ENCODE results near the gene ARHGAP27.
A peak's percentile ranks its signal among the peaks of the same experiment; 100 is the strongest.

Gene ARHGAP27

DNA sequence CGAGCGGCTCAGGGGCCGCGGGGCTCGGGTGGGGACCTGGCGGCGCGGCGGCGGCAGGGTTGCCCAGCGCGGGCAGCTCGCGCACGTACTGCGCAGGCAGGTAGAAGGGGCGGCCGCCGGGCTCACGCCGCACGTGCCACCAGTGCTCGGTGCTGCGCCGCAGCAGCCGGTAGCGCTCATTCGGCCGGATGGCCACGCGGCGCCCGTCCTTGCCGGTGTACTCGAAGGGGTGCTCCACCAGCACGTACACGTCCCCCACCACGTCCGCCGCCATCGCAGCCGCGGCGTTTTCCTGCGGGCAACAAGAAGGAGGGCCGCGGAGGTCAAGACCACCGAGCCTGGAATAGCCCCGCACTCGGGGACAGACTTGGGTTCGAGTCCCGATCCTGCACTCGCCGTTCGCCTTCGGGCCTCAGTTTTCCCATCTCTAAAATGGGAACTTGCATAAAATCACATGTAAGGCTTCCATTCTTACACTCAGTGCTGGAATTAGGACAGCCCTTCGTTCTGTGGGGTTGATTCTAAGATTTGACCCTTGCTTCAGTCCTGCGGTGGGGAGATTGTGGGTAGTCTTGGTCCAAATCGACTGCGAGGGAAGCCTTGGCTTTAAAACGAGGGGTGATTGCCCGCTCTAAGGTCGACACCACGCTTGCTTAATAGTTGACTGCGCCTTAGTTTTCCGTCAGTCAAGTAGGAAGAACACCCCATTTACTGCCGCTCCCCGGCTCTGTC, 2.5 kb downstream of the ARHGAP27 start:
- DNase-seq = no peak

DNA sequence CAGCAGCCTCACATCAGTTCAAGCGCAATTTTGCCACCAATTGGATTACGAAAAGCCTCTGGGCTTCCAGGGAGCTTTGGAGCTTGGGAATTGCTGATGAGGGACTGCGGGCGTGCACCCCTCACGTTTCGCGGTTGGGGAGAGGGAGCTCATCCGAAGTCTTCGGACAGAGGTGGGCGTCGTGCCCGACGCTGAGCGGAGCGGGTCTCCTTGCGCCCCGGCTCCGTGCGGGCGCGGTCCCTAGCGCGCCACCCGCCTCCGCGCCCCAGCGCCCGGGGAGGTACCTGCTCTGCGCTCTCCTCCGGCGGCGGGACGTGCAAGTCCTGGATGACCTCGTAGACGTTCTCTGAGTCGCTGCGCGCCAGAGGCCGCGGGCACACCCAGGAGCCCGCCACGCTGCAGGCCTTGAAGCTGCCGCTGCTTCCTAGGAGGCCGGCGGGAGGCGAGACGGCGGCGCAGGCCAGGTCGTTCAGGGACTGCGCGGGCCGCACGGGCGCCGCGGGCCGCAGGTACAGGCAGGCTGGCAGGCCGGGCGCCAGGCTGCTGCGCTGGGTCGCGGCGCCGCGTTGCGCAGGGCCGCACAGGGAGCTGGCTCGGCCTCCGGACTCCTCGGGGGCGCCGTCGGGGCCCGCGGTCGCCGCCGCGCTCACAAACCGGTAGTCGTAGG, 3.2 kb downstream of the ARHGAP27 start:
- no peak for DNase-seq

DNA sequence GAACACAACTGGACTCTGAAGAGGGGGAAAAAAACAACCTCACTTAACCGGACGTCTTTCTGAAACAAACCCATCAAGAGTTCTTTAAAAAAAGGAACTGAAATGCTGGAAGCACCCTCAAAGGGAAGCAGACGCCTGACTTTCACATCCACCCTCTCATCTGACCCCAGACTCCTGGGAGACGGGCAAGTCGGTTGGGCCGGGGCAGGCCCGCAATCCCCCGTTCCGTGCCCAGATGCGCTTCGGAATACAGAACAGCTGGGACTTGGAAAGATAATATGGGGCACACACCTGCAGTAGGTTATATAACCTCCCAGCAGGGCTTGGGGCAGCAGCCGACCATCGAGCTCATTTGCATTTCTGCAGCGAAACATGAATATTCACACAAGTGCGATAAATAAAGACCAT, 3.7 kb downstream of the ARHGAP27 start:
- DNase-seq = no peak

DNA sequence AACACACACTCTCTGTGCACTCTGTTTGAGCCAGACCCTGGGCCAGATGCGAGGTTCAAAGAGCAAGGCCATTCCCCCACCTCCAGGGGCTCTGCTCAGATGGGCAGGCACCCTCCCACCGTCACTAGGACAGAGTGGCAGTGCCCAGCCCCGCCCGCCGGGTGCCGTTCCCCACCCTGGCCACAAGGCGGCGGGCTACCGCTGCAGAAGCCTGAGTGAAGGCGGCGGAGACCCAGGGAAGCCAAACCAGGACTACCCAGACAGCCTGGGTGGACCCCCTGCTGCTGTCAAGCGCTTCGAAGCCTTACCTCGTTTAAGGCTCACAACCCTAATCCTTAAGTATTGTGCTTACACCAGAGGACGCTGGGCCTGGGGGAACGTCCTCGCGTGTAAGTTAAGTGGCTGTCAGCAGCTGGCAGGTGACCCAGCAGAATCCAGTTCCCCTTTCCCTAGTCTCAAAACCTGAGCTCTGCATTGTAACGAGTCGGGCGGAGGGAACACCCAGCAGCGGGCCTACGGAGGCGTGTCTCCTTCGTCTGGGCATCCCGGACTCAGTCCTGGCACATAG, 4.5 kb downstream of the ARHGAP27 start:
- peak; percentile 54 to 87 (median 71) for DNase-seq

DNA sequence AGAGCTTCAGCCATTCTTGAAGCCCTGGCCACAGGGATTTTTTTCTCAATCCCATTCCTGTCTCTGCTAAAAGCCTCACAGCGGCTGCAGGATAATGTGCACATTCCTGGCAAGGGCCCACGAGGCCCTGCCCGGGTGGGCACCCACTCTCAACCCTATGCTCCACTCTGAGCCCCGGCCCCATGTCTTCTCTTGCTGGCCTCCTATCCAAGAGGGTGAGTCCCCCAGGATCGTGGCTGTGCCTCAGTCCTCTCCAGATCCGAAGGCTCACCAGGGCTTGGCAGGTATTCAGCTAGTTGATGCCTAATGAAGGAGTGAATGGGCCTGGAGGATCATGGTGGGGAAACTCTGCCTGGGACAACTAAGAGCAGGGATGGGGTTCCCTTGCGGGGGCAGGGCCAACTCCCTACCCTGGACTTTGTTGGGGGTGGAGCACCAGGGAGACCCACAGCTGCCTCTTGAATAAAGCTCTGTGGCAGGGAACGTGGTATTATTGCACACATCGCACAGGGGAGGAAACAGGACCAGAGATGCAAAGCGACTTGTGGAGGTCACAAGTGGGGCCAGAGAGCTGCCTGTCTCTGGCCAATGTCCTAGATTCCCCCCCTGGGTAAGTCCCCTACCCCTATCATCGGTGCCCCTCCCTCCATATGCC, 5.4 kb downstream of the ARHGAP27 start:
- no peak for DNase-seq

DNA sequence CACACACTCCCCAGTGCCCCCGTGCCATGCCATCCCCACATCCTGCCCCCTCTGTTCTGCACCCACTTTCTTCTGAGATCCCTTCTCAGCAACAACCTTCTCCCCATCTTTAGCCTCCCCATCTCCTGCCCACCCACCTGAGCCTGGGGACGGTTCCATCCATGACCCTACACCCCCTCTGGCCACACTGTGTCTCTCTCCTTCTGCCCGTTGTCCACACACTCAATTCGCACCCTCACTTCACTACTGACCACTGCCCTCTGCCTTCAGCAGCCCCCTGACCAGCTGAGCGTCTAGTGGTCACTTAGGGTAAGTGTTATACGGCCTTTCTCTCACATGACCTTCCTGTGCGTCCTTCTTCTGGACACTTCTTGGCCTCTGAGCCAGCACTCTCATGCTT, 6.1 kb downstream of the ARHGAP27 start:
- no peak for DNase-seq

DNA sequence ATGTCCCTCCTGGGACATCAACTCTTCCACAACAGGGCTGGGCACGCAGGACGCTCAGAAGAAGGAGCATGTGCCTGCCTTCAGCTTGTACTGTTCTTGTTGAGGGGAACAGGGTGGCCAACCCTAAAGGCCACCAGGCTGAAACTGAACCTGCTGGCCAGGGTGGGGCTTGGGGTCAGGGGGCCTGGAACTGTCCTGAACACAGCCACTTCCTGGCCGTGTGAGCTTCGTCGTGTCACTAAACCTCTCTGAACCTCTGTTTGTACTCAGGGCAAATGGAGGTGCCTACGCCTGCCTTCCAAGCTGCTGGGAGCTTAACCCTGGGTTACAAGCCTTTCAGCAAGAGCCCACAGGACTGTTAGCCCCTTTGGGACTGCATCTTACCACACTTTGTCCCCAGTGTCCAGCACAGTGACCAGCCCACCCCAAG, 6.7 kb downstream of the ARHGAP27 start:
- no peak for DNase-seq

DNA sequence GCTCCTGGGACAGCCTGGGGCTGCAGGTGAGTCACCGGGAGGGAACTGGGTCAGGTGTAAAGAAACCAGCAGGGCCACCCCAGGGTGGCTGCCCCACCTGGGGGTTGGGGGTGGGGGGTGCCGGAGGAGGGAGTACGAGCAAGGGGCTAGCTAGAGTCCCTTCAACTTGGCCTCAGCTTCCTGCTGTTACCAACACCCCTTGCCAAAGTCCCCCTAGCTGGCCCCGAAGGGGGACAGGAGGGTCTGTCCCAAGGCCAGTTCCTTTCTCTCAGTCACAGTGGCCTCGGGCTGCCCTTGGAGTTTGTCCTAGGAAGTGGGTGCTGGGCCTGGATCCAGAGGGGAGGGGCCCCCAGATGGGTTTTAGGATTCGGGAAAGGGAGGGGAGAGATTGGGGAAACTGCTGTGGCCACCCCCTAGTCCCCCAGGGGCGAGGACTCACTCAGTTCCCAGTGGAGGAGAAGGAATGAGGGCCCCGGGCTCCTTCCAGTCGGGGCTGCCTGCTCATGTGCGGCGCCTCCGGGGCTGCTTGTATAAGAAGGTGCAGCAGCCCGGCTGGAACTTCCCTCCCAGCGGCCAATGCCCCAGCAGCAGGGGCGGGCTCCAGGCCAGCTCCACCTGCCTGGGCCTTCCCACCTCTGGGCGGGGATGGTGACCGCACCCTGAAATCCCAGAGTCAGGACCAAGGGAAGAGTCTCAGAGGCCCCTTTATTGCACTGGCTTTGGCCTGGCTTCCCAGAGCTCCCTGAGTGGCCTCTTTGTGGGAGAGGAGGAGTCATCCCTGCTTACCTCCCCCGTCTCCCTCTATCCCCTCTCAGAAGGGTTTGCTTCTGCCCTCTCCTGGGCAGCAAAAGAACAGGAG, 7.3 kb downstream of the ARHGAP27 start:
- DNase-seq = no peak

DNA sequence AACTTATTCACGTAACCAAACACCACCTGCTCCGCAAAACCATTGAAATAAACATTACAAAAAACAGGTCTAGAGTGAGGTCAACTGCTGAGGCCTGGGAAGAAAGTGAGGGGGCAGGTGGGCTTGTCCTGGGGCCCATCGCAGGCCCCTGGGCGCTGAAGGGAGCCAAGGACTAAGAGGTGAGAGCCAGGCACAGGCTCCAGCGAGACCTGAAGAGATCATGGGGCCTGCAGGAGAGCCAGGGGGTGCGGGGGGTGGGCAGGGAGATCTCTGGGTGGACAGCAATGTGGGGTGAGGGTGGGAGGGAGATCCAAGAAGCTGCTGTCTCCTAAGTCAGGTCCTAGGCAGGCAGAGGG, 7.9 kb downstream of the ARHGAP27 start:
- DNase-seq = no peak

DNA sequence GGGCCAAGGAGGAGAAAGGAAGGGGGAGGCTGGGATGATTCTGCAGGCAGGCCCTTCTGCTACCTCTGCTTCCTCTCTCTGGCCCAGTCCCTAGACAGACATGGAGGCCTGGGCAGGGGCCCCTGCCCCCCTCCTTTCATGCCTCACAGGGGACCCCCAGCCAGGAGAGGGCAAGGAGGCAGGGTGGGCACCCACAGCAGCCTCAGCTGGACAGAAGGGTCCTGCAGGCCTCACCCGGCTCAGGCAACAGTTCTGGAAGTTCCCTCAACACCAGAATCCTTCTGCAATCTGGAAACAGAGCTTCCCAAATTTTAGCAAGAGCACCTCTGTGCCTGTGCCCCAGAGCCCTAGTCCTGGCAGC, 8.7 kb downstream of the ARHGAP27 start:
- no peak for DNase-seq

DNA sequence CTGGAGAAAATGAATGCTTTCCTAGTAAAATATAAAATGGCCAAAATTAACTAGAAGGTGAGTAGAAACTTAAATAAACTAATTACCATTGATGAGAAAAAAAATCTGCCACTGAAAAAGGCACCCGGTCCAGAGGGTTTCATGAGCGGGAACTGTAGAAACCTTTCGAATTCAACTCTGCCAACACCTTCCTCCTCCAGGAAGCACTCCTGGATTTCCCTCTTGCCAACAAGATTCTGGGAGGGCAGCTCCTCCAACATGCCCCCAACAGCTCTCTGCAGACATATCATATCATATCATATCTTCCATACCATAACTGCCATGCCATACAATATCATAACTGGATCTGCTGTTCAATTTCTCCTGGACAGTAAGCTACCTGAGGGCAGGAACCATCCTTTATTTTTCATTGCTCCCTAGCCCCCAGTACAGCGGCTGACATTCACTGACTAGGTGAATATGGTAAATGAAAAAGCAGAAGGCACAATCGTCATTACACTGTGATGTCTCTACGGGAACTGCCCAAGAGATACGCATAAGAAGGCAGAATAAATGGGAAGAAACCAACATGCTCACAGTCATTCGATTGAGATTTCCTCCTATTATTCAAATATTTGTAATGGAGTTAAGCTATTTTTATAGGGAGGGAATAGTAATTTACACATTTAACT, 9.2 kb downstream of the ARHGAP27 start:
- no peak for DNase-seq

DNA sequence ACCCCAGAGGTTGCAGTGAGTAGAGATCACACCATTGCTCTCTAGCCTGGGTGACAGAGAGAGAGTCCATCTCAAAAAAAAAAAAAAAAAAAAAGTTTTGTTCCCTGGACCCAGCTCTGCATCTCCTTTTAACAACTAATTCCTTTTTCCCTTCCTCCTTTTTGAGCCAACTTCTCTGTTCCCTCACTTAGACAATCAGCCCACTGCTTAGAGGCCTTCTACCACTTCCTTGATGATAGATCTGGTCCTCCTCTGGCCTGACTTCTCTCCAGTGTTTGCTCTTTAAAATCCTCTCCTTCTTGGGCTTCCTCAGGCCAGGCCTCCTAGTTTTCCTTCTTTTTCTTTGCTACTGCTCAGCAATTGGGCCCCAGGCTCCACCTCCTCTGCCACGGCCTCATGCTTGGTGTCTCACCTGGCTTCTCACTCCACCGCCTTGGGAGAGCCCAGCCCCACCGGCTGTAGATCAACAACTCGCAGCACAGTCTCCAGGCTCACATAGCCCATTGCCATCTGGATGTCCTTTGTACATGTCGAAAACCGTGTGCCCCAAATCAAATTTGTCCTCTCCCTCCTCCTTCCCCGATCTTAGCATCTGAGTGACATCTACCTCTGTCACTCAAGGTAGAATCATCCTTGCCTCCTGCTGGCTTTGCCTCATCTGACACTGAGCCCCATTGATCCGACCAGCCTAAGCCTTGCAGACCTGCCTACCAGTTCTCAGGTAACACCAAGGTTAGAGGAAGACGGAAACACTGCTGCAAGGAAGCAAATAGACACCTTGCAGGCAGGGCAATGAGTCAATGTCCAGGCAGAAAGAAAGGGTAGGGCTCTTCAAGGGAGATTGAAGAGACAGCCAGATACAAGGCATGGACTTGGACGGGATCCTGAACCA, 17.4 kb downstream of the ARHGAP27 start:
- no peak for DNase-seq

DNA sequence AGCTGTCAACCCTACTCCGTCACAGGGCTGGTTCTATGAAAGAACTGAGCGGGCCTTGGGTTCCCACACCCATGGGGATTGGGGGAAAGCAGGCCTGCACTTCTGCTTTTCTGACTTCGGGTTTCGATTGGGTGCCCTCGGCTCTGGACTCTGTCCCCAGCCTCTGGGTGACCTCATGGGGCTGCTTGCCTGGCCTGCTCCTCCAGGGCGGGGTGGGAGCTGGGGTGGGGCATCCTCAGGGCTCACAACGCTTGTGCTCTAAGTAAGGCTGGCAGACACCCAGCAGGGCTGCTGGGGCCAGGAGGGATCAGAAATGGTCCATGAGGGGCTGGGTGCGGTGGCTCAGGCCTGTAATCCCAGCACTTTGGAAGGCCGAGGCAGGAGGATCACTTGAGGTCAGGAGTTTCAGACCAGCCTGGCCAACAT, 19.2 kb downstream of the ARHGAP27 start:
- DNase-seq = no peak

DNA sequence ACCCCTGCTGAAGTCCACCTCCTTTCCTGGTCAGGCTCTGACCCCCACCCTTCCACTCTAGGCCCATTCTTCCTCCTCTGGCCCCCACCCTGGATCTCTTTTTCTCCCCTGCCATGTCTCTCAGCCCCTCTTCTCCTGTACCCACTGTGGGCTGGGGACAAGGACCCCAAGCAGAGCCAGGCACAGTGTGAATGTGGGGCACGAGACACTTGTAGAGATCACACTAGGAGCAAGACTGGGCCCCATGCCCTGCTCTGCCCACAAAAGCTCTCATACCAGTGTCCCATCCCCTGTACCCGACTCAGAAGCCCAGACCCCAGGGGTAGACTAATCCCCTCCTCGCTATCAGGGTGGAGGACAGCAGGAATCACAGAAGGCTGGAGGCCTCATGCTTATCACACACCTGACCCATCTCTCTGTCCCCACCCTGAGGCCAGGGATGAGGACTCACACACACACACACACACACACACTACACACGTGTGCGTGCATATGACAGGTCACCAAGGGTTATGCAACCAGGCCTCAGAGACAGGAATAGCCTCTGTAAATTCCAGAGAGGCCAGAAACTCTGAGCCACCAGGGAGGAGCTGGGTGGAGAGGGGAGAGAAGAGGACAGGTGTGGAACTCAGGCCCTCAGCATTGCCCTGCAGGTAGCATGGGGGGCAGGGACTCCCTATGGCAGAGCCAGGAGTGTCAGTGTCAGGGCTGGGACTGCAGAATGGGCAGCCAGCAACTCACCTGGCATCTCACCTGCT, 21.1 kb downstream of the ARHGAP27 start:
- no peak for DNase-seq

DNA sequence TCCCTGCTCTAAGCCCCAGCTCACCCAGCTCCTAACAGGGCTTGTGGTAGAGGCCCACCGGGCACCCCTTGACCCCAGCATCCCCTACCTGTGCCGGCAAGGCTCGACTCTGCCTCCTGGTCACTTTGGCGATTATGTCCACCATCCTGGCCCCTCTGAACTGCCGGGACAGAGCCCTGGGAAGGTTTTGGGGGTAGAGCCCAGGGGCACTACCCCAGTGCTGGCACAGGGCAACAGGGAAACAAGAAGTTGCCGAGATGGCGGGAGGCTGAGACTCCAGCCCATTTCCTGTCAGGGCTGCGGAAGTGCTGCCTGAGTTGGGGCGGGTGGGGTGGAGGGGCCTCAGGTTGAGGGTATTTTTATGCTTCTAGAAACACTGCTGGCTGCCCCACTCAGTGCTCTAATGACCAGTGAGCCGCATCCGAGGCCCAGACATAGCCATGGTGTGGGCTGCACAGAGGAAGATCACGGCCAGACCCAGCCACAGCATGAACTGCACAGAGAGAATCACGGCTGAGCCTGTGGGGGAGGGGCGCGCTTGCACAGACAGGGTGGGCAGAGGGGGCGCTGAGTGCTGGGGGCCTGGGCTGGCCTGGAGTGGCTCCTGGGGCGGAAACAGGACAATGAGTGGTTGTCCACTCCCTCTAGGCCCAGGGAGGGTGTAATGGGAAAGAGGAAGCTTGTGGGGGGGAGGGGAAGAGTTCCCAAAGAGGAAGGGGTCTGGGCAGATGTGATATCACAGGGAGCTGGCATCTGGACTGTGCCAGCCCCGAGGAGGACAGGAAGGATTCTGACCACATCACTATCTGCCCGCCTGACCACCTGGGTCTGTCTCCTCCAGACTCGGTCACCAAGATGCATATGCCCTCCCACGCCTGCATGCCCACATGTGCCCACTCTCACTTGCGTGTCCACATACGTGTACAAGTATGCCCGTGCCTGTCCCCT, 22.3 kb downstream of the ARHGAP27 start:
- DNase-seq = peak; percentile 25 to 68 (median 48)

DNA sequence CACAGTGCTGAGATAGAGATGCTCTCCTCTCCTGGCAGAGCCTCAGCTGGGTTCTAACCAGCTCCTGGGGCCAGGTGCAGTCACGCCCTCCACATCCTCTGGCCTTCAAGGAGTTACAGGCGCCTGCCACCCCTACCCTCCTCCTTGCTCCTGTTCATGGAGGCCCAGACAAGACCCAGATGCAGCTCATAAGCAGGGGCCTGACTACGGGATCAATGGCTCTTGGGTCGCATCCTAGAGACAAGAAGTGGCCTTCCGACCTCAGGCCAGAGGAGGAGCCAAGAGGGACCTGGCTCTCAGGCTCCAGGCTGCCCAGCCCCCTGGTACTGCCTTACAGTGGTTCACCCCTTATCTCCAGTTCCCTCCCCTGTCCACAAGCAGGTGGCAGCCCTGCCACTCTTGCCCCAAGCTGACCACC, 23.0 kb downstream of the ARHGAP27 start:
- DNase-seq = peak in 2 of 6 experiments; percentile 21 to 29

DNA sequence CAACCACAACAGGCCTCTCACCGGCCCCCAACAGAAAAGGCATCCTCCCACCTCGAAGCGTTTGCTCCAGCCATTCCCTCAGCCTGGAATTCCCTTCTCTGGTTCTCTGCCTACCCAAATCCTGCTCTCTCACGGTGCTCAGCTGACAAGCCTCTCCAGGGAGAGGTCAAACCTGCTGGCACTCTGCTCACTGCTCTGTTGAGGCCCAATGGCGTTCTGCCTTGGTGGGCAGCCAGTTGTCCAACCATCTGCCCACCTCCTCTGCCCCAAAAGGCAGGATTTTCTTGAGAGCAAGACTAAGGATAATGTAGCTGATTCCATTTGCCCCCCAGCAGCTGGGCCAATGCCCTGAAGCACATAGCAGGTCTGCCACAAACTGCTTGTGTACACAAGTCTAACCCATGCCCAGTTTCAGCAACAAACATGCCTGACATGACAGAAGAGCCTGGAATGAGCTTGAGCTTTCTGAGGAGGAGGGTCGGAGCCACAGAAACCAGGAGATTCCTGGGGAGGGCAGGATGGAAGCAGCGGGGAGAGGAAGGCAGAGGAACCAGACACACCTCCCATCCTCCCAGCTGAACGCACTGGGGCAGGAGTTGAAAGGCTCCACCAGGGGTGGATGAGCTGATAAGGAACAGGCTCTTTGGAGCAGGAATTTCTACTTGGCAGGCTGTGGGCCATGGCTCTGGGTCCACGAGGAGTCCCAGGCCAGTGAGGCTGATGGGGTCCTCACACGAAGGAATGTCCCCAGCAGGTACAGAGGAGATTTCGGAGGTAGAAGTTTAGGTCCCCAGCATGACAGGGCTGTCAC, 23.9 kb downstream of the ARHGAP27 start:
- DNase-seq = no peak

DNA sequence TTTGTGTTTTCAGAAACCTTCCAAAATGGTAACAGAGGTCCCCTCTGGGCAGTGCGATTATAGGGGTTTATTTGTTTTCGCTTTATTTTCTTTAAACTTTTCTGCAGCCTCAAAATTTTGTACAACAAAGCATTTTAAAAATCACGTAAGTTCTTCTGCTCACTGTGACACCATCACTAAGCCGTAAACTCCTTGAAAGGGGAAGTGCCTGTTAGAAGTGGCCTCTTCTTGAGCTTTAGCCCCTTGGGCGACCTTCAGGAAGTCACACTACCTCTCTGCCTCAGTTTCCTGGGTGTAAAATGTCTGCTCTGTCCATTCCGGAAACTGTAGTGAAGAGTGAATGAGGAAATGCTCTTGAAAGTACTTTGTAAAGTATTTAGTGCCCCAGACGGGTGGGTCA, 26.6 kb downstream of the ARHGAP27 start:
- no peak for DNase-seq

Data from stimulated activated naive CD4-positive, alpha-beta T cell (primary cell).